HG02571 (cell line): ENCODE results near the gene SLC25A14.
A peak's percentile ranks its signal among the peaks of the same experiment; 100 is the strongest.

Experiments
- ATAC-seq: cut with Tn5 transposase; IDR thresholded peaks from one replicate; pipeline ENCODE4 v1.9.1; 2021; ENCODE audit warnings: mild to moderate bottlenecking, moderate library complexity; ENCODE audit not compliant: unreplicated experiment

SLC25A14 gene

DNA sequence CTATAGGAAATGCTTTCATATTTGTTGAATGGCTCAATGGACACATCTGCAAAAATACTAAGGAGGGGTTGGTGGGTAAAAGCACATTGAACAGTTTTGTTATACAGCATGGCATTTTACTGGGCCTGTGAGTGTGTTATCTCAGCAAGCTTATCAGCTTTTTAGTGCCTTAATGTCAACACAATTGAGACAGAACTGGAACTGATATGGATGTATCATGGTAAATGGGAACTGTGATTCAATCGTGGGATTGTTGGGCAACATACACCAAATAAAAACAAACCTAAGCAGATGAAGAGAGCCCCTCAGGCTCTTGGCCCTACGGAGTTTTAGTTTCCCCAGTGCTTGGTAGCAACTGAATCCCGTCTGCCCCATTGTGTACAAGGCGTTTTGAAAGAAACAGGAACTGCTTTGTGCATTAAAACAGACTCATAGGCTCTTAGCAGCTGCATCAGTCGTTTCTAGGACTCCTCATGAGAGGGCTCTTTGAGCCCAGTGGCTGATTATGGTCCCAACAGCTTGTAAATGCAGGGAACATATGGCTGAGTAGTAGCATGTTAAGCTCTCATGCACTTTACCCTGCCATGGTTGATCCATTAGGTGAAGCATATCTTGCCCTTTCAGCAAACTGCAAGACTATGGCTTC, 38.4 kb downstream of the SLC25A14 start:
- ATAC-seq, result no peak

DNA sequence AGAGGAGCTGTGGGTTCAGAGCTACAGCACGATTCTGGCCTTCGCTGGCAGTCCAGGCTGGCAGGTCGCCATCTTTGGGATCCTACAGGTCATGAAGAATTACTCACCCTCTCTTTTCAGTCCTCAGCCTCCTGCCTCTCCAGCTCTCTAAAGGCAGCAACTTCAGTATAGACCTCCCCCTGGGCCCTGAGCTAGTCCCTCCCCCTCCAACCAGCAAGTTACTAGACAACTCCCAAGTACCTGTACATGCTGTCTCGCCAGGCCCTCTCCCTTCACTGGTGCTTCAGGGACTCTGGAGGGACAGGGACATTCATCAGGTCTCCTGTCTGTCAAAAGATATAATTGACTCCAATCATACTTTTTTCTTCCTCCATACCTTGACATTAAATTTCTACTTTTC, 45.8 kb downstream of the SLC25A14 start, which contains the start of gene GPR119:
TSS of gene GPR119 (minus strand) at position 155 of the 400 bp plus-strand sequence. CDS start 227 bp downstream, outside the sequence.
- no peak for ATAC-seq

DNA sequence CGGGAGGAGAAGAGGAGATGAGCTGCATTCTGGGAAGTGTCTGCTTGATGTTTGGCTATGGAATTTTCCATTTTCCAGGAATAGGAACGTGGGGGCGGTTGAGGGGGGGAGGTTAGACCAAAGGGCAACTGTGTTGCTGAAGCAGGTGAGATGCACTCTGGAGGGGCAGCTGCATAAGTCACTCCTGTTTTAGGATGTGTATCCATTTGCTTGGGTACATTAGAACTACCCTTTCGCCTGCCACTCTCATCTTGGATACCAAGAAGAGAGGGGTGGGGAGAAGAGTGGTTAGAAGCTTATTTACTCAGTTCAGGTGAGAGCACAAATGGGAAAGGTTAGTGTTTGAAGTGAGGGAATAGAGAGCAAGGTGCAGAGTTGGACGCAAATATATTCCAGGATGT, 46.7 kb downstream of the SLC25A14 start:
- ATAC-seq, result no peak

DNA sequence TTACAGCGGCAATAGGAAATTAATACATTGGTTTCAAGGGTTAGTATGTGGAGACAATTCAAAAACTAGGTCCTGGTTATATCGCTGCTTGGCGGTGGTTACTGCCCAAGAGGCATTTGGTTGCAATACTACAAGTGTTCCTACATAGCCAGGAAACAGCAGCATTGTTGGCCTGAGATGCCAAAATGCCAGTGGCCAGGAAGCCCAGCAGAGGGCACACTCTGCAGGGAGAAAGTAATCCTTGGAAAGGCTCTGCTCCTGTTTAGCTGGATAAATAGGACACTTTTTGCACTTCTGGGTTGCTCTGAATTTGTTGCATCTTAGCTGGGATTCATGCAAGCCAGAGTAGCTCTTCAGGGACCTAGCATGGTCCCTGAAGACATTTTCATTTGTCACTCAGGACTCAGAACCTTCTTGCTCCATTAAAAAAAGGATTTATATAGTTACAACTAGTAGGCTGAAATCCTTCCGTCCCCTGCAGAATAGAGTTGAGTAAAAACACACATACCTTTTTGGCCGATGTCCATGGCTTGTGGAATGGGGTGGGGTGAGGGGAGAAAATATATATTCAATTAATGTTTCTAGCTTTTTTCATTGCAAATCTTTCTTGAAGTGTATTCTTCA, 53.8 kb downstream of the SLC25A14 start:
- no peak for ATAC-seq

DNA sequence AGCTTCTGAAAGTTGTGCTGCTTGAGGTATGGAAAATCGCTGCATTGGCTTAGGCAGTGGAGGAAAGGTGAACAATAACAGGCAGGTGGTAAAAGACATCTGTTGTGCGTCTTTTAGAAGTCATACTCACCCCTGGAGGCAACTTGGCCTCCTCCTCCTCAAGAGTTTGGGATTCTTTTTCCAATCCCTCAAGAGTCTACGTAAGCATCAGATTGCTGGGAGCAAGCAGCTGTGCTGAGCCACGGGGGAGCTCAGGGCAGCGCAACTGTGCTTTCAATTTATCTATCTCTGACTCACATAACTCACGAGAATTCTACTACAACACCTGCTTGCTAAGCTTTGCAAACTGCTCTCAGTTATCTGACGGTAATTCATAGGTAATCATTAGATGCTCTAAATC, 55.6 kb downstream of the SLC25A14 start:
- no peak for ATAC-seq

DNA sequence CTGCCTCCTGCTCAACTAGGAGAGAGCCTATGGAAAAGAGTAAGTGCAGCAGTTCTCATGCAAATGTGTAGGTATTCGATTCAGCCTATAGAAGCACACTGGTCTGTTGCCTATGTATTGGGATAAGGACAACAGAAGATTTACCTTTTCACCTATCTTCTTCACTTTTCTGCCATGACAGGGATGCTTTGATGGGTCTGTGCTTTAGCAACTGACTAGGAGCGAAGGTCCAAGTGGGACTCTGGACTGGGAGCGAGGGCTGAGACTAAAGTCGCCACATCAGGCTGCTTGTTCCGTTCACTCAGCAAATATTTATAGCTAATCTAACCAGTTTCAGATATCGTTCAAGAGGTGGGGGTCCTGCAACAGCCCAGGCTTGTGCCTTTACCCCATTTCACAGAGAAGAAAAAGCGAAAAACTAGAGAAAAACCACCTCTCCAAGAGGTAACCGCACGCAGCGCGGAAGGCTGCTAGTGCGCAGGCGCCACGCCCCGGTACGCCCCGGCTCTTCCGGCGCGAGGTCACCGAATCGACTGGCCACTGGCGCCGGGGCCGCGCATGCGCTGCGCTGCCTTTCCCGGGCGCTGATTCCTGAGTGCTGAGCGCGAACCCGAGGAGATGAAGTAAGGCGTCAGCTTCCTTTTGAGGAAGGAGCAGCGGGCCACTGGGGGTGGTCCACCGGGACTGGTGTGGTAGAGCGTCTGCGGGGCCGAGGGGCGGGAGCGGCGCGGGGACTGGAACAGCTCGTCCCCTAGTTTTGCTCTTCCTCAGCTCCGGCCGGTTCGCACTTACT, 61.9 kb downstream of the SLC25A14 start, which contains the start of gene RBMX2:
TSS of gene RBMX2 (plus strand) at position 573 of the 793 bp plus-strand sequence. CDS start at position 619, 46 bp downstream.
- peak; percentile 94 for ATAC-seq

DNA sequence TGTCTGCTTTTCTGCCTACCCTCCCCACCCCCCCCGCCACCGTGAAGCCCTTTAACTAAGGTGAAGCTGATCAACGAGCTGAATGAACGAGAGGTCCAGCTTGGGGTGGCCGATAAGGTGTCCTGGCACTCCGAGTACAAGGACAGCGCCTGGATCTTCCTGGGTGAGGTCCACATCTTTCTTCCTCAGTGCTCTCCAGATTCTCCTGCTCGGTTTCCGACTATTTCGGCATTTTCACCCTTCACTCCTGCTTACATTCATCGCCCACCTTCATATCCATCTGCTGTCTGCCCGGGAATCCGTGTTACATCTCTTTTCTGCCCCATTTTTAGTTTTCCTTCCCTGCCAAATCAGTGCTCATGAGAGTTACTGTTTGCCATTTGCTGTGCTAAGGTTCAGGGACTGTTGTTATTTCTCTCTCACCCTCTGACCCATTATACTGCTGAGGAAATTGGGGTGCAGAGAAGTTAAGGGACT, 62.5 kb downstream of the SLC25A14 start:
- ATAC-seq, result no peak

DNA sequence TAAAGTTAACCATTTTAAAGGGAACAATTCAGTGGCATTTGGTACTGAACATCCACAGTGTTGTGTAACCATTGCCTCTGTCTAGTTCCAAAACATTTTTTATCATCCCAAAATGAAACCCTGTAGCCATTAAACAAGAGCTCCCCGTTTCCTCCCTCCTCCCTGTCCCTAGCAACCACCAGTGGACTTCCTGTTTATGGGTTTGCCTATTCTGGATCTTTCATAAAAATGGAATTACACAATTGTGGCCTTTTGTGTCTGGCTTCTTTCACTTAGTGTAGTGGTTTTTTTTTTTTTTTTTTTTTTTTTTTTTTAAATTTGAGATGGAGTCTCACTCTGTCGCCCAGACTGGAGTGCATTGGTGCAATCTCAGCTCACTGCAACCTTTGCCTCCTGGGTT, 73.7 kb downstream of the SLC25A14 start:
- no peak for ATAC-seq

DNA sequence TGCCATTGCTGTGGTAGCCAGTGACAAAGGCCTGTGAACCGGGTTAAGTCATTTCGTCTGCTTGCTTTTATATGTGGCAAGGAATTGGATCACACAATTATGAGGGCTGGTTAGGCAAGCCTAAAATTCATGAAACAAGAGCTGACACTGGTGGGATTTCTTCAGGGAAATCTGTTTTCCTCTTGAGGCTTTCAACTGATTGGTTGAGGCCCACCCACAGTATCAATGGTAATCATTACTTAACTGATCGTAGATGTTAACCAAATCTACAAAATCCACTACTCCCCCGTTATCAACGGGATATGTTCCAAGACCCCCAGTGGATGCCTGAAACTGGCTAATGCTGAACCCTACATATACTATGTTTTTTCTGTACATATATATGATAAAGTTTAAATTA, 75.1 kb downstream of the SLC25A14 start:
- no peak for ATAC-seq

DNA sequence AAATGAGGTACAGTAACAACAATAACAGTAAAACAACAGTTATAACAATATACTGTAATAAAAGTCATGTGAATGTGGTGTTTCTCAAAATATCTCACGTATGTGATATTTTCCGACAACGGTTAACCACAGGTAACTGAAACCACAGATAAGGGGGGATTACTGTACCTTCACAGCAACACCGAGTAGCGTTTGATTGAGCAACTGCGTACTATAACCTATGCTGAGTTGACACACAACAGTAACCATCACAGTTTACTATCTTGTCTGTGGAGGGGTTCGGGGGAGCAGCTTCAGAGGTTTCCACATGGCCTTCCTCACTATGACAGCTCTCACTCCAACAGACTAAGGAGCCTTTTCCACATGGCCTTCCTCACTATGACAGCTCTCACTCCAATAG, 75.5 kb downstream of the SLC25A14 start:
- ATAC-seq, result no peak

DNA sequence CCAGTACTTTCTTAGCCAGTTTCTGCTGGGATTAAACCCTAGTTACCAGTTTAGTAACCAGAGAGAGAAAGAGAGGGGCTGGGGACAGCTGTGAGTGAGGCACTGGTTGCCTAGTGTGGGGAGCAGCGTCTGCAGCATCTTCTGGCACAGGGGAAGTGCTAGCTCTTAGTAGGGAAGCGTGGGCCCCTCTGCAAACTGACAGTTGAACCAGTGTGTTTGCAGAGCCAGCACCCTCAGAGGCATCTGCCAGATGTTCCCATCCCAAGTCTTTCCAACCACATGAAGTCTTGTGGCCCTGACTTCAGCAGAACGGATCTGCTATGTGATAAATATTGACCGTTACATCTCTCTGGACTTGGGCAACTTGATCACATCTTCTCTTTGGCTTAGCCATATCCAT, 77.1 kb downstream of the SLC25A14 start:
- ATAC-seq, result no peak

DNA sequence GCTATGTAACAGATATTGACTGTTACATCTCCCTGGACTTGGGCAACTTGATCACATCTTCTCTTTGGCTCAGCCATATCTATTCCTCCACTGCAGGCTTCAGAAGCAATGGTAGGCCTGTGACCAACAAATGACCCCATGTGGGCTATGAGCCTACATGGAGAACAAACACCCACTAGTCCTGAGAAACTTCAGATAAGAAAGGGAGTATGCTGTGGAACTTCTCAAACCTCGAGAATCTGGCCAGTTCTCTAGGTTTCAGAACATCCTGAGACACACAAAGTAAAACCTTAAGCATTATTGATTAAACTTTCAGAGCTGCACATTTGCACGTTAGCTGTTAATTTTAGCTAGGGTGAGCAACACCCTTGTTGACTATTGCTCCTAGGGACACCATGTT, 78.3 kb downstream of the SLC25A14 start:
- ATAC-seq, result no peak

DNA sequence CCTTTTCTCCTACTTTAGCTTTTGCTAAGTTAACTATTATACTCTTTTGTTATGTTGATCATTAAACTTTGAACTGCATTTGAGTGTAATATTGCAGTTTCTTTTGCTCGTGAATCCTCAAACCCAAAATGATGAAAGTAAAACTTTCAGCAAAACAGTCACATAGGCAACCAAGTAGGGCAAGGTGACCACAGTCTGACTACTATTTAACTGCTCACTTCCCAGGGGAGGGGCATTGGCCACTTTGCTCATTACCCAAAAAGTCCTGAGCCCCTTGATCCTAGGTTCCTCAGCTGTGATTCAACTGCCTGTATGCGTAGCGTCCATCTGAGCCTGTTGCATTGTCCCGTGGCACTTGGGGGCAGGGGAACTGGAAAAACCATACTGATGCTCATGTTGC, 79.0 kb downstream of the SLC25A14 start:
- ATAC-seq, result no peak

DNA sequence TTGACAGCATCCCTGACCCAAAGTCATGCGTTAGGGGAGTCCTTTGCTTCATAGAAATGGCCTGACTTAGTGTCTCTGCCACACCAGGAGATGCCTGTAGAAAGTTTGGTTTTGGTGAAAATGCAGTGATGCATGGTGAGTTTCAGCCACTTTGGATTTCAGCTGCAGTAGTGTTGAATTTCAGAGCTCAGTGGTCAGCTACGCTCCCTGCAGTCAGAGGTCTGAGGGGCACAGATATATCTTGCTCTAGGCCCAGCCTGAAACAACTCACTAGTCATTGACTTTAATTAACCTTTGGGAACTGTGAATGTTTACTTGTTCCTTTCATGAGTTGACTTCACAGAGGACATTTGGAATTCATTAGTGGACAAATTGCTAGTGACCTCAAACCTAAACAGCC, 79.5 kb downstream of the SLC25A14 start:
- ATAC-seq, result no peak
